Gastrocnemius medialis (tissue), 4 donors: ENCODE measurements around the gene SOS2. TPM values are rescaled to one million over a fixed set of nuclear protein-coding genes. Genes with fewer than 3 reads are reported as not detected.

Source experiments
- ATAC-seq, 2 donors: fragments of 150-250 bp; one replicate each; pipeline ENCODE4 v1.9.1; 2016
- DNase-seq, 2 donors: peaks; one replicate each; pipeline ENCODE4 v3.0.0-alpha.2; 2019
- H3K27ac ChIP-seq, 4 donors: fragments of 200-600 bp; sonication (generic); 1 replicate in 1 of 4; 2 replicates in 3 of 4; pipeline ENCODE4 v1.5.1; 2016 to 2018; ENCODE audit warnings: mild to moderate bottlenecking in 2 of 4, moderate library complexity in 1 of 4
- H3K27me3 ChIP-seq, 3 donors: fragments of 200-600 bp; sonication (generic) in 2 of 3; 1 replicate in 1 of 3; 2 replicates in 2 of 3; pipeline versions ENCODE4 v1.5.1 to v1.6.0; 2016 to 2019; ENCODE audit warnings: mild to moderate bottlenecking in 1 of 3, moderate library complexity in 1 of 3
- H3K36me3 ChIP-seq, 2 donors: fragments of 200-600 bp; sonication (generic) in 1 of 2; one replicate each; pipeline ENCODE4 v1.5.1; 2017 to 2018
- H3K4me1 ChIP-seq, 2 donors: fragments of 200-600 bp; sonication (generic) in 1 of 2; one replicate each; pipeline ENCODE4 v1.5.1; 2016 to 2017; ENCODE audit warnings: mild to moderate bottlenecking in 2 of 2
- H3K4me3 ChIP-seq, 4 donors: fragments of 200-600 bp; sonication (generic) in 3 of 4; 1 replicate in 1 of 4; 2 replicates in 3 of 4; pipeline ENCODE4 v1.5.1; 2016 to 2019; ENCODE audit warnings: mild to moderate bottlenecking in 2 of 4
- H3K9me3 ChIP-seq, 3 donors: fragments of 200-600 bp; sonication (generic) in 2 of 3; 1 replicate in 1 of 3; 2 replicates in 2 of 3; pipeline ENCODE4 v1.5.1; 2016 to 2019
- POLR2A ChIP-seq, 2 donors: fragments of 450-650 bp; IDR thresholded peaks; one replicate each; pipeline ENCODE4 v1.6.1; 2017; ENCODE audit warnings: antibody characterized with exemption in 2 of 2, mild to moderate bottlenecking in 2 of 2, moderate library complexity in 2 of 2
- in situ Hi-C, 4 donors: fragments of 200-750 bp; cut with MboI; loops; one replicate each; pipeline versions ENCODE4 v1.15.0 to v1.8.0; 2017; ENCODE audit warnings: low sequenced_read_pairs in 4 of 4
- intact Hi-C: fragments of 100-400 bp; cut with DNase I; formaldehyde crosslinking; loops from one replicate; pipeline ENCODE4 v1.15.1; 2023; ENCODE audit warnings: low total_unique reads
- total RNA-seq, 4 donors: library from RNA; depleted of rRNA; stranded (reverse); fragments of >200 nt; gene quantifications; one replicate each; pipeline versions ENCODE4 v1.1.0 to v1.2.3, GENCODE V29; 2016
- TF ChIP-seq, protein P1 (sequence below), 5 experiments: fragments of 450-650 bp in 3 of 5; fragments of 200-600 bp in 2 of 5; sonication (generic) in 2 of 5; IDR thresholded peaks in 4 of 5; conservative IDR thresholded peaks in 1 of 5; 1 replicate in 4 of 5; 2 replicates in 1 of 5; pipeline ENCODE4 v1.5.1; 2016 to 2019; ENCODE audit warnings: antibody characterized with exemption in 5 of 5, mild to moderate bottlenecking in 3 of 5, moderate library complexity in 3 of 5

The SOS2 gene
- total RNA-seq, 4 donors from 2014 or later = 46.5 to 81.2 (median 52.3) TPM

DNA sequence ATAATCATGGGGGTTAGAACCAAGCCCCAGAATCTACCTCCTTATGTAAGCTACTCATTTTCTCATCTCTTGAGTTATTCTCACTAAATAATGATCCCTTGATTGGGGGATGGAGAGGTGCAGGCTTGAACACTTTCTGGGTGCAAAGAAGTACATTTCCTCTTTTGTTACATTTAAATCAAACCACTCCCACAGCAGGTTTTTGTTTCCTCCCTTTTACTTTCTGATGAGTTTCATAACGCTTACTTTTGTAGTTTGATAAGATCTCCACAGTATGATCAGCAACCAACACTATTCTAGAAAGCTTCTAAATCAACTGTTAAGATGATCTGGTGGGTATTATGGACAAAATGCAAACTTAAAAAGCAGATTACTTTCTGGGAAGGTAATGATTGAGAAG lies 135.5 kb downstream of the SOS2 start:
- ATAC-seq (no peak), DNase-seq (no peak)
- TF ChIP-seq, protein P1, sequence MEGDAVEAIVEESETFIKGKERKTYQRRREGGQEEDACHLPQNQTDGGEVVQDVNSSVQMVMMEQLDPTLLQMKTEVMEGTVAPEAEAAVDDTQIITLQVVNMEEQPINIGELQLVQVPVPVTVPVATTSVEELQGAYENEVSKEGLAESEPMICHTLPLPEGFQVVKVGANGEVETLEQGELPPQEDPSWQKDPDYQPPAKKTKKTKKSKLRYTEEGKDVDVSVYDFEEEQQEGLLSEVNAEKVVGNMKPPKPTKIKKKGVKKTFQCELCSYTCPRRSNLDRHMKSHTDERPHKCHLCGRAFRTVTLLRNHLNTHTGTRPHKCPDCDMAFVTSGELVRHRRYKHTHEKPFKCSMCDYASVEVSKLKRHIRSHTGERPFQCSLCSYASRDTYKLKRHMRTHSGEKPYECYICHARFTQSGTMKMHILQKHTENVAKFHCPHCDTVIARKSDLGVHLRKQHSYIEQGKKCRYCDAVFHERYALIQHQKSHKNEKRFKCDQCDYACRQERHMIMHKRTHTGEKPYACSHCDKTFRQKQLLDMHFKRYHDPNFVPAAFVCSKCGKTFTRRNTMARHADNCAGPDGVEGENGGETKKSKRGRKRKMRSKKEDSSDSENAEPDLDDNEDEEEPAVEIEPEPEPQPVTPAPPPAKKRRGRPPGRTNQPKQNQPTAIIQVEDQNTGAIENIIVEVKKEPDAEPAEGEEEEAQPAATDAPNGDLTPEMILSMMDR (IDR thresholded peaks at IDR 0.05 in 4 of 5, conservative IDR thresholded peaks at IDR 0.05 in 1 of 5) = no peak
- no peak for TF ChIP-seq POLR2A (IDR thresholded peaks at IDR 0.05)
- intact Hi-C loops (no loop called here), in situ Hi-C loops (loop anchor here in 1 of 4 donors (10.0 kb wide), 1 partner anchor 211 kb away; no protein-coding TSS in a partner anchor)
- no peak overlapping the region for H3K4me3 ChIP-seq
- H3K4me1 ChIP-seq = no peaks in the 10 kb centered on the region
- no peaks in the 10 kb centered on the region for H3K9me3 ChIP-seq
- no peaks in the 10 kb centered on the region for H3K27me3 ChIP-seq
- H3K27ac ChIP-seq = no peak overlapping the region
- no peaks in the 10 kb centered on the region for H3K36me3 ChIP-seq

- H3K4me3 ChIP-seq = no peak overlapping the region
- H3K4me1 ChIP-seq = no peaks in the 10 kb centered on the region
- H3K27me3 ChIP-seq = no peaks in the 10 kb centered on the region
- H3K36me3 ChIP-seq = no peaks in the 10 kb centered on the region
- DNase-seq = no peak
- intact Hi-C loops (no loop called here), in situ Hi-C loops (loop anchor here in 1 of 4 donors (10.0 kb wide), 1 partner anchor 209 kb away; no protein-coding TSS in a partner anchor)
- H3K9me3 ChIP-seq = no peaks in the 10 kb centered on the region
- TF ChIP-seq POLR2A (IDR thresholded peaks at IDR 0.05) = no peak
- TF ChIP-seq, protein P1 (IDR thresholded peaks at IDR 0.05 in 4 of 5, conservative IDR thresholded peaks at IDR 0.05 in 1 of 5) = no peak
- ATAC-seq = no peak
- no peak overlapping the region for H3K27ac ChIP-seq
These were observed 137.2 kb downstream of the SOS2 start for GRCh38 chr14:50094056-50094755.

DNA sequence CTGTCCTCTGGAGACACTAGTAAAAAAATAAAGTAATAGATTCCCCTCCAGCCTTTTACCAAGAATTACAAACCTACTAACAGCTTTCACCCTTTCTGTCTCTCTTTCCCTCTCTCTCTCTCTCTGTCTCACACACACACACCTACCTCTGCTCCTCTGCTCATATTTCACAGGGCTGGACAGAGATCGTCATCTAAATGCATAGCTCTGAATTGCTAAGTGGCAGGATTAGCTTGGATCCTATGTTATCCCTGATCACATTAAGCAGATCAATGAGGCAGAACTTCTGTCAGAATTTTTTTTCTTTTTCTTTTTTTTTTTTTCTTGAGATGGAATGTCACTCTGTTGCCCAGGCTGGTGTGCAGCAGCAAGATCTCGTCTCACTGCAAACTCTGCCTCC lies 137.9 kb downstream of the SOS2 start:
- Histone ChIP-seq H3K4me1 (no peaks in the 10 kb centered on the region), H3K9me3 (no peaks in the 10 kb centered on the region), H3K4me3 (no peak overlapping the region), H3K27ac (no peak overlapping the region), H3K27me3 (no peaks in the 10 kb centered on the region), H3K36me3 (no peaks in the 10 kb centered on the region)
- intact Hi-C loops = no loop called here
- in situ Hi-C loops = loop anchor here in 1 of 4 donors (10.0 kb wide), 1 partner anchor 209 kb away; no protein-coding TSS in a partner anchor
- no peak for DNase-seq
- TF ChIP-seq, protein P1 (IDR thresholded peaks at IDR 0.05 in 4 of 5, conservative IDR thresholded peaks at IDR 0.05 in 1 of 5) = no peak
- no peak for TF ChIP-seq POLR2A (IDR thresholded peaks at IDR 0.05)
- no peak for ATAC-seq

GRCh38 chr14:50092006-50092555 lies 139.3 kb downstream of the SOS2 start:
- Histone ChIP-seq H3K4me1 (no peaks in the 10 kb centered on the region), H3K36me3 (no peaks in the 10 kb centered on the region), H3K27me3 (no peaks in the 10 kb centered on the region), H3K9me3 (no peaks in the 10 kb centered on the region), H3K27ac (no peak overlapping the region), H3K4me3 (no peak overlapping the region)
- in situ Hi-C loops (loop anchor here in 1 of 4 donors (10.0 kb wide), 1 partner anchor 207 kb away; no protein-coding TSS in a partner anchor), intact Hi-C loops (no loop called here)
- ATAC-seq (no peak), DNase-seq (no peak)
- no peak for TF ChIP-seq POLR2A (IDR thresholded peaks at IDR 0.05)
- TF ChIP-seq, protein P1 (IDR thresholded peaks at IDR 0.05 in 4 of 5, conservative IDR thresholded peaks at IDR 0.05 in 1 of 5) = no peak
